Hematopoietic multipotent progenitor cell treated with erythropoietin and hydrocortisone succinate and interleukin-3 and kit ligand, for 8 days (in vitro differentiated cells): ENCODE data around the gene ARHGAP45.

ENCODE experiments used
- DNase-seq: peaks from one replicate; pipeline ENCODE4 v3.0.0-alpha.2; 2015

Gene ARHGAP45

GRCh38 chr19:1133471-1133929 lies 66.5 kb downstream of the ARHGAP45 start:
- peak; percentile 25 for DNase-seq

- DNase-seq = no peak
Measured at GRCh38 chr19:1134431-1134830, 67.5 kb downstream of the ARHGAP45 start.

GRCh38 chr19:1135454-1135853 lies 68.5 kb downstream of the ARHGAP45 start:
- DNase-seq = no peak

- no peak for DNase-seq
Measured at GRCh38 chr19:1136201-1136600, 69.2 kb downstream of the ARHGAP45 start.
